GM19035 (cell line): ENCODE results near the gene RPL38.

Experiments used
- ATAC-seq: cut with Tn5 transposase; IDR thresholded peaks from one replicate; pipeline ENCODE4 v1.9.1; 2021; ENCODE audit not compliant: unreplicated experiment

The RPL38 gene

GRCh38 chr17:74224959-74225725 lies 21.7 kb downstream of the RPL38 start:
- no peak for ATAC-seq

- ATAC-seq: no peak
These were observed 22.8 kb downstream of the RPL38 start for GRCh38 chr17:74226252-74226651.

- ATAC-seq: no peak
These were observed 24.0 kb downstream of the RPL38 start for GRCh38 chr17:74227271-74228080.

GRCh38 chr17:74228306-74228978 lies 25.0 kb downstream of the RPL38 start:
- no peak for ATAC-seq

- ATAC-seq: no peak
These were observed 27.4 kb downstream of the RPL38 start for GRCh38 chr17:74230896-74231295.

DNA sequence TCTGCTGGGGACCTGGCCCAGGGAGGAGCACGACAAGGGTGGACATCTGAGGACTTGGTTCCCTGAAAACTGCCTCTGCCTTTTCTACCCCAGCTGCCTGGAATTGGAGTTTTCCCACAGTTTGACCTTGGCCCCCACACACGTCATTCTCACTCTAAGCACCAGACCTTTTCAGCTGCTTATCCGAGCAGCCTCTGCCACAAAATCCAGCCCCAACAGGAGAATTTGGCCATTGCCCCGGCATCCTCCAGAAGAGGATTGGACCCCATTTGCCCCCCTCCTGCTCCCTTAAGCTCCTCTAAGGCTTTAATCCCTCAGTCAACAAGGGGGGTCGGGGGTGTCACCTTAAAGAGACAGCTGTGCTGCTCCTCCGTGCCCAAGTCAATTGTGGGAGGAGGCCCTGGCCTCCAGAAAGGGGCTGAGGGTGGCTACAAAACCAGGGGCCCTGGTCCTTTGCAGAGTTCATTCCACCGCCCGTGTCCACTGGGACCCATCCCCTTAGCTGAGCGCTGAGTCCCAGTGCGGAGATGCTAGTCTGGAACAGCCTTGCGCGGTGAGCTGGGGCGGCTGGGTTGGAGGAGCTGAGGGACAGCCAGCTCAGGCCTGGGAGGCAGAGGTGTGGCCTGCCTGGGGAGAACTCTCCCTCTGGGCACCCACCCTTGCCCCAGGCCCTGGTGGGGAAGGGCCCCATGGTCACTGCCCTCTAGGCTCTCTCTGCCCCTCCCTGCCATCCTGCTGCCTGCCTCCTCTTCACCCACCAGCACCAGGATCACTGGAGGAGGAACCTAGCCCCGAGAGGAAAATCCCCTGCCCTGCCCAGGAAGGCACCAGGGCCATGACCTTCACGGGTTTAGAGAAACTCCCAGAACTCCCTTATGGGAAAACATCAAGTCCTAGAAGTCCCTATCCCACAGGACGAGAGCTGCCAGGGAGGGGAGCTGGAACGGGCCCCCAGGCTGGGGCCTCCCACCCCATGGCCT lies 28.7 kb downstream of the RPL38 start:
- ATAC-seq: no peak

- no peak for ATAC-seq
These were observed 30.5 kb downstream of the RPL38 start for GRCh38 chr17:74233937-74234336.

- ATAC-seq: no peak
These were observed 31.0 kb downstream of the RPL38 start for GRCh38 chr17:74234486-74234885.

GRCh38 chr17:74235040-74235581 lies 31.6 kb downstream of the RPL38 start:
- no peak for ATAC-seq

DNA sequence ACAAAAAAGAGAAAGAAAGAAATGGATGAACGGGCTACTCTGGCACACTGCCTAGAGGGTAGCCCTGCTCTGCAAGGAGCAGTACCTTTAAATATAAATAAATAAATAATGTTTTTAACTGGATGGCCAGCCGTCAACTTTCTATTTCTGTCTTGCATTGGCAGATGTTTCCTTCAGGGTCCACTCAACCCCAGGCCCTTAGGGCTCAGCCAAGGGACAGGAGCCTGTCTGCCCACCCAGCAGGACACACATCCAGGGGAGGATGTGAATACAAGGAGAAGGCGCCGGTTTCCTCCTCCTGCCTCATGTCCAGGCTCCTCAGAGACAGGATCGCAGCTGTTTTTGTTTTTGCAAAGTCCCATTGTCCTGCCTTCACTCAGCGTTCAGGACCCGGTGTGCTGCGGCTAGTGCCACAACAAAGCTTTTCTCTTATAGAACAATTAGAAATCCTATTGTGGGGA lies 32.5 kb downstream of the RPL38 start:
- no peak for ATAC-seq

GRCh38 chr17:74237321-74237720 lies 33.8 kb downstream of the RPL38 start:
- no peak for ATAC-seq

GRCh38 chr17:74239172-74239571 lies 35.7 kb downstream of the RPL38 start:
- ATAC-seq: no peak

DNA sequence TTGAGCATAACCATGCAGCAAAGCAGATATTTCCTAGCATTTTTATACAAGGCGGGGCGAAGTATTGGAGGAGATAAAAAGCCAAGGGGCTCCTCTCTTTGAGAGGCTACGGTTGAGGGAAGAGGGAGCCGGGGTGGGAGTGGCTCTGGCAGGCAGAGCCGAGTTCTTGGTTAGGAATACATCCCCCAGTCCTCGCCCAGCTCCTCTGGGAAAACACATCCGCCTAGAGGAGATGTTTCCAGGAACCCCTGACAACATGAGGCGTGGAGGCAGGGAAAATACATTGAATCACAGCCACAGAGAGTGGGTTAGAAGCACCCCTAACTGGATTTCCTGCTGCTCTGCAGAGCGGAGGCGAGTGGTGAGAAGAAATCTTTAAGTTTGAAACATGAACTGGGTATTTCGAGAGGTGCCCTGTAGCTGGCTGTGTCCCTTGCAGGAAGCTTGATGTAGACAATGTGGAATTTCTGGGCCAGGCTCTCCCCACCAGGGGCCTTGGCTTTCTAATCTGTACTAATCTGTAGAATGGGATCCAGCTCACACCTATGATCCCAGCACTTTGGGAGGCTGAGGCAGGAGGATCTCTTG lies 37.2 kb downstream of the RPL38 start:
- ATAC-seq: no peak

DNA sequence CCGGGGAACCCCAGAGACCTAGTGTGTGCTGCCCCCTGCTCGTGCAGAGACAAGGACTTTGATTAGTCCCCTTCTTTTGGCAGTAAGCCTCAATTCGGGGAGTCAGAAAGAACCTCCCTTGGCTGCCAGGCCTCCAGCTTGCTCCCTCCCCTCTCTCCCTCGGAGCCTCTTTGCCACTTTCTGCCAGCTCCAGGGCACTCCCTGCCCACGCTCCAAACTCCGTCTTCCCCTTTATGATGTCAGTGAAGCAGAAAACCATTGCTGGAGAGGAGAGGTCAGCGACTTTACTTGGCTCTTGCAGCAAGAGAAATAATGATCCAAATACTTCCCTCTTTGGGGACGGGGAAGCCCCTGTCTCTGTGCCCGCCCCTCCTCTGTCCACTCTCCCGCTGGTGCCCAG lies 38.0 kb downstream of the RPL38 start:
- ATAC-seq: no peak

DNA sequence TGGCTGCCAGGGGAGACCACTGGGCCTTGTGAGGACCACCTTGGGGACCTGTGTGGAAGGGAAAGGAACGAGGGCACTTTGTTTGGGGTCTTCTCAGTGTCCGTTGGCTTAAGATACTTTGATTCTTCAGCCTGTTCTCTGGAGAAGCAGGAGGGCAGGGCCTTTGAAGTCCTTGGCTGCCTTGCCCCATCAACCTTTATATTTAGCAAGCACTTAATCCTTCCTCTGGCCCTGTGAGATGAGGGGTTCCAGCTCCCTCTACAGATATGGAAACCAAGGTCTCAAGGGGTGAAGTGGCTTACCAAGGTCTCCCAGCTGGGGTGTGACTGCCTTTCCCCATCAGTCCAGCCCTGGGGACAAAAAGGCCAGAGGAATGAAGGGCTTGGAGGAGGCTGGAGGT lies 38.4 kb downstream of the RPL38 start:
- ATAC-seq: no peak

- no peak for ATAC-seq
These were observed 39.7 kb downstream of the RPL38 start for GRCh38 chr17:74243013-74243755.

GRCh38 chr17:74244128-74244527 lies 40.6 kb downstream of the RPL38 start:
- ATAC-seq: no peak

GRCh38 chr17:74244548-74244947 lies 41.1 kb downstream of the RPL38 start:
- no peak for ATAC-seq

DNA sequence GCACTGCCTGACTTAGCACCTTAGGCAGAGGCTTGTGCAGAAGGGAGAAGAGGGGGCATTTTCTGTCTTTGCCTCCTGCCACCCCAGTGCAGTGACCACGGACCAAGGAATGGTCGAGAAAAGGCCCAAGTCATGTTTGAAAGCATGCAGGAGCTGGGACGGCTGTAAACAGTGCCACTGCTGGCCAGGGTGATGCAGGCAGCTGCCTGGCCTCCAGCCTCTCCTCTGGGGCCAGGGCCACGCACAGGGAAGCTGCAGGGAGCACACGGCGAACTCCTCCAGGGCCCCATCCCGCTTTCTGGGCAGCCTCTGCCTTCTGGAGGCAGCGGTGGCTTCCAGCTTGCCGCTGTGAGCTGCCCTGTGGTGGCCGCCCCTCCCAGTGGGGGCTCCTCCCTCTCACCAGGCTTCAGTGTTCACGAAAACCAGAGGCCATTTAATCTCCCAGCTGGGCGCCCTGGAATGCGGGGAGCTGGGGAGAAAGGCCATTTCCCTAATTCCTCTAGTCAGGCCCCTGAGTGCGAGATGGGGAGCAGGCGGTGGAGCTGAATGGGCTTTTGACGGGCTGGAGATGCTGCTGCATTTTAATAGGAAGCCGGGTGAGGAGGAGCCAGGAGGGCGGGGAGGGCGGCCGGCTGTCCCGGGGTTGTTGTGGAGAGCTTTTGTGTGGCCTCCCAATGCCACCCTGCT lies 41.8 kb downstream of the RPL38 start:
- ATAC-seq: no peak
